GM18498 (cell line): Measurements from ENCODE around the gene PRPF38B.
"Not testable (repeated sequence)": the region's sequence is repeated elsewhere in the genome, so short reads cannot be mapped to it uniquely, and the experiment has no call there.

ENCODE experiments used
- ATAC-seq: cut with Tn5 transposase; IDR thresholded peaks from one replicate; pipeline ENCODE4 v1.9.1; 2021; ENCODE audit warnings: mild to moderate bottlenecking, moderate library complexity; ENCODE audit not compliant: unreplicated experiment

PRPF38B gene

GRCh38 chr1:108679586-108680213, 12.4 kb upstream of the PRPF38B start:
- ATAC-seq = no peak

- not testable (repeated sequence) for ATAC-seq
Measured at GRCh38 chr1:108681701-108682100, 10.4 kb upstream of the PRPF38B start.

DNA sequence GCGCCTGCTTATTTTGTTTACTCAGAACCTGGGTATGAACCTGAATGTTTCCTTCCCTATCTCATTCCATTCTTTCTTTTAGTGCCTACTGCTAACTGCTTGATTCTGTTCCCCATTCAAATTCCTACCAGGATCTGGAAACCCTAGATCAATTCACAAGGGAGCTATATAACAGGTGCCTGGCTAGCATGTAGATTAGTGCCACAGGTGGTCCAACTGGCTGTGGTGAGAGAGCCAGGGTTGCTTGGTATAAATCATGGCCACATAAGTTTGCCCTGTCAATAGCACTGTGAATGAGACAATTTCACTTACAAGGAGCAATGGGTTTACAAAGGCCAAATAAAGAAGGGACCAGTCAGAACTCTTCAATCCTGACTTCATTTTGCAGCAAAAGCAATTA, 6.6 kb upstream of the PRPF38B start:
- ATAC-seq = no peak

- no peak for ATAC-seq
Measured at GRCh38 chr1:108686614-108687313, 5.3 kb upstream of the PRPF38B start.

GRCh38 chr1:108691128-108691941, 775 bp upstream of the PRPF38B start:
- ATAC-seq = peak; percentile 4

DNA sequence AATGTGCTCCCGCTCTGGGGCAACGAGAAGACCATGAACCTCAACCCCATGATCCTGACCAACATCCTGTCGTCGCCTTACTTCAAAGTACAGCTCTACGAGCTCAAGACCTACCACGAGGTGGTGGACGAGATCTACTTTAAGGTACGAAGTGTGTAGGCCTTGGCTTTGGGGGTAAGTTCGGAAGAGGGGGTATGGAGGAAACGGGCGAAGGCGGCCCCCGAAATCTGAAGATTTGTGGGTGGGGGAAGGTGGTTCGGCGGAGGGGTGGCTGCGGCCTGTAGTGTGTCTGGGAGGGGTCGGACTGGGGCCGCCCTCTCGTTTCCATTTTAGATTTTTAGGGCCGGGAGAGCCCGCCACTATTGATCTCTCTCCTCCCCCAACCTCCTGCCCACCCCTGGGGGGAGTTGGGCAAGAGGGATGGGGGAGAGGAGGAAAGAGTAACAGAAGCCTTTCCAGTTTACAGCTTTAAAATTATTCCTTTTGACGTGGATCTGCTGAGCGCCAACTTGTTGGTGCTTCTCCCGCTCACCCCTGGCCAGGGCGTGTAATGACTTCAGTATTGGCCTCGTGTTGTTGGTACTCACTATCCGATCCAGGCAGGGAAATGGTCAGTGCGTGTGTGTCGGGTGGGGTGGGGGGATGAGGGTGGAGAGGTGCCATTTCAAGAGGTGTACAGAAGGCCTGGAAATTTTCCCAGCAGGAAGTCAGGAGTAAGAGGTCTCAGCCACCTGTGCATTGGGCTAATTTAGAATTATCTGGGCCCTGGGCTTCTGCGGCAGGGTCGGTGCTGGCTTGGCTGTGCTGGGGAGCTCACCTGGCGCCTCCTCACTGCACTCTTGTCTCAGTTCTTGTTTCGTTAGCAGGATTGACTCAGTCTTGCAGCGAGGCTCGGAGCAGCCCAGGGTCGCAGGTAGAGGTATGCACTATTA, 880 bp downstream of the PRPF38B start:
- peak; percentile 54 for ATAC-seq

DNA sequence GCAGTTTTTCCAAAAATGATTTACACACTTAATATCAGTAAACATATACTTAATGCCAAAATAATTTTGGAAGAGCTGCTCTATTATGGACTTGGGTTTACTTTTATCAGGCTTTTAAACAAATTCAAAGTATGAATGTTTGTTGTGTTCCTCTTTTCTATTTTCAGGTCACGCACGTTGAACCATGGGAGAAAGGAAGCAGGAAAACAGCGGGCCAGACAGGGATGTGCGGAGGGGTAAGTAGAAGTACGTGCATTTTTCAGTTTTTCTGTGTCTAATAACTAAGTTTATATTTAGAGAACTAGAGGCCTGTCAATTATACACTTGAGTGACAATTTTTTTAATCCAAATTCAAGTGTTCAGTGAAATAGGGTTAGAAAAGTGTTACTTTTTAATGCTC, 3.4 kb downstream of the PRPF38B start:
- ATAC-seq = no peak

- ATAC-seq = no peak
Measured at GRCh38 chr1:108699375-108700332, 7.5 kb downstream of the PRPF38B start.

DNA sequence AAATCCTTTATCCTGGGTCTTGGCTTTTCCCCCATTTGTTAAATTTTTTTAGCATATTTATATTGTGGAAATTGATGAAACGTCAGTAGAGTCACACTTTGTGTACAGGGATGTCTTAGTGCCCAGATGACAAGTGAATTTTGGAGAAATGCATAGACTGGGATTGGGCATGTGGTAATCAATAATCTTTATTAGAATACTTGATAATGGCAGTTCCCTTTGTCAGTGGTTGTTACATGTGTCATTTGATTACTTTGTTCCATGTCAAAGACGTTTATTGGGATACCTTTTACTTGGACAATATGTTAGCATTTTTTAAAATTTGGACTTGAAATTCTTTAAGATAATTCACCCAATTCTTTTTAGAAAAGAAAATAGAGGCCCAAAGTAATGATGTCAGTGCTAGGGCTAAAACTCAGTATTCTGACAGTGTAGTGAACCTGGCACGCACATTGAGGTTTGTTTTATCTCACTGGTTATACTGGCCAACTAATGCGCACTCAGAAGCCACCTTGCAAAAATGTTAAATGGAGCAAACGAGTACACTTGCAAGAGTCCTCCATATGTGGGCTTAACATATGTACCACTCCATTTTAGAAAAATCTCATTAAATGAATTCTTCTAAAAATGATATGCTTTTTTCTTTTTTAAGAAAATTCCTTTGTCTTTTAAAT, 9.2 kb downstream of the PRPF38B start:
- ATAC-seq = no peak

GRCh38 chr1:108702109-108702508, 10.0 kb downstream of the PRPF38B start:
- ATAC-seq = not testable (repeated sequence)

GRCh38 chr1:108703939-108704338, 11.8 kb downstream of the PRPF38B start:
- no peak for ATAC-seq

GRCh38 chr1:108704496-108704895, 12.4 kb downstream of the PRPF38B start:
- ATAC-seq = no peak

GRCh38 chr1:108706643-108707042, 14.5 kb downstream of the PRPF38B start:
- ATAC-seq = no peak

DNA sequence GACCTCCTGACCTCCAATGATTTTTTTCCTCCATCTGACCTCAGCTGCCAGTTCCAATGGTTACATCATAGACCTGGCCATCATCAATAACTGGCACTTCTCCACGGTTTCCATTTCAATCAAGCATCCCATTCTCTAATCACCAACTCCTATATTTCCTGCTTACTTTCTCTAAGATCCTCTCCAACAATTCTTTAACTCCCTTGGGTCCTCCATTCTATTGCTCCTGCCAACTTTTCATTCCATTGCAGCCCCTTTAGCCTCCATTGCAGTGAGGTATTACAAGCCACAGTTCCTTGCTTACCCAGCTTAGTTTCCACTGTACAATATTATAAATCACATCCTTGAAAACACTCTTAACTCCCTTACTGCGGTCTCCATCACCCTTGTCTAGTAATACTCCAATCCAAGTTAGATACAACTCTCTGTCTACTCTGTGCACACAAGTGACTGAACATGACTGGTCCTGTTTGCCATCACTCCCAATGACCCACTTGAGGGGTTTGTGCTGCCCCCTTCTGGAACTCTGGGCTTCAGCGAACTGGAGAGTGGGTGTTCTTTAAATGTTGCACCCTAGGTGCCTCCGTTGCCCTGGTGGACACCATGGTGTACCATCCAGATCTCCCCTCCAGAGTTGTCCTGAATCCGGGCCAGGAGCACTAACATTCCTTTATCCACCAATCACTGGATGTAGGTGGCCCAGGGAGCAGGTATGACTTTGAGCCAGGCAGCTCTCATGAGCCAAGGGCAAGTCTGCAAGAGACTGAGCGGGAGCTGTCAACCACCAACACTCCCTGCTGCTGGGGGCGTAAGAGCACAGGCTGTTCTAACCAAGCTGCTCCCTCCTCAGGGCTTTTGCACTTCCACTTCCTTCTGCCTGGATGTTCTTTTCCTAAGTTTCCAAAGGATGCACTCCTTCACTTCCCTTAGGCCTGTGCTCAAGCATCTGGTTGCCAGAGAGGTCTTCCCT, 16.9 kb downstream of the PRPF38B start:
- ATAC-seq = no peak

- no peak for ATAC-seq
Measured at GRCh38 chr1:108712606-108713150, 20.6 kb downstream of the PRPF38B start, which contains the start of gene FNDC7. Gene FNDC7, plus strand, starts transcription at chr1:108712908. Its CDS starts 26 bp downstream, at chr1:108712934.

- ATAC-seq = no peak
Measured at GRCh38 chr1:108715932-108716331, 23.8 kb downstream of the PRPF38B start.

- no peak for ATAC-seq
Measured at GRCh38 chr1:108716437-108717230, 24.5 kb downstream of the PRPF38B start.
